ENCODE results near the gene ARL6IP5.

The ARL6IP5 gene

DNA sequence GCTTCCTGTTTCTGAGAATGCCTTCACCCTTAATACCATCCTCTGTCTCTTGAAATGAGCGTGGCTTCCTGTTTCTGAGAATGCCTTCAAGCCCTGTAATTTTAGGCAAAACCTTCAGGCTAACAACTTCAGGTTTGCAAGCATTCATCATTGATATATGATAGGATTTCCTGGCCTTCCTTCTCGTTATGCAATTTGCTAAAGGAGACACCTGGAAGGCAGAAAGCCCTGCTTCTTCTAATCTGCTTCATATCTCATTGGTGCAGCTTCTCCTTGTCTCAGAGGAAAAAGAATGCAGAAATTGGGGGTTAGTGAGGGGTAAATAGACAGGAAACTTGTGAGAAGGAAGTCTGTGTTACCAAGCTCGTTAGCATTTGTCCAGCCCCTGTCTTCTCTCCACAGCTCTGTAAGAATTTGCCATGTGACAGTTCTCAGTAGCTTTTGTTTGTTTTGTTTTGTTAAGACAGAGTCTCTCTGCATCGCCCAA is 7.3 kb downstream of the ARL6IP5 start:
- Histone ChIP-seq H3K27ac (peak overlapping the region; percentile 33 to 75), H3K4me1 (peaks cover 0 to 99% (median 83%) of the 10 kb centered on the region in 4 donors), H3K4me3 (no peak overlapping the region), H3K9me3 (no peaks in the 10 kb centered on the region), H3K36me3 (no peaks in the 10 kb centered on the region), H3K27me3 (no peaks in the 10 kb centered on the region)
- TF ChIP-seq CTCF (IDR thresholded peaks at IDR 0.05): no peak
- DNase-seq: no peak
- intact Hi-C loops (cut with DNase I; ENCODE audit: low total_unique reads): no loop called here

GRCh38 chr3:69094467-69095205 is 9.9 kb downstream of the ARL6IP5 start:
- peaks cover 0 to 99% (median 72%) of the 10 kb centered on the region in 4 donors for H3K4me1 ChIP-seq
- peak overlapping the region in 1 of 2 donors; percentile 15 for H3K4me3 ChIP-seq
- DNase-seq: no peak

GRCh38 chr3:69095636-69096035 is 10.9 kb downstream of the ARL6IP5 start:
- DNase-seq: no peak
- peaks cover 0 to 98% (median 67%) of the 10 kb centered on the region in 4 donors for H3K4me1 ChIP-seq
- no peaks in the 10 kb centered on the region for H3K9me3 ChIP-seq
- H3K36me3 ChIP-seq: no peaks in the 10 kb centered on the region
- peak overlapping the region; percentile 74 to 75 for H3K27ac ChIP-seq
- no peaks in the 10 kb centered on the region for H3K27me3 ChIP-seq
- H3K4me3 ChIP-seq: no peak overlapping the region
- intact Hi-C loops (cut with DNase I; ENCODE audit: low total_unique reads): no loop called here
- no peak for TF ChIP-seq CTCF (IDR thresholded peaks at IDR 0.05)

More at GRCh38 chr3:69094467-69095205, 9.9 kb downstream of the ARL6IP5 start:
- intact Hi-C loops (cut with DNase I; ENCODE audit: low total_unique reads): no loop called here
- no peaks in the 10 kb centered on the region for H3K9me3 ChIP-seq
- peak overlapping the region; percentile 74 to 75 for H3K27ac ChIP-seq
- no peaks in the 10 kb centered on the region for H3K27me3 ChIP-seq
- no peak for TF ChIP-seq CTCF (IDR thresholded peaks at IDR 0.05)
- no peaks in the 10 kb centered on the region for H3K36me3 ChIP-seq

GRCh38 chr3:69096299-69096698 is 11.6 kb downstream of the ARL6IP5 start:
- no peak for DNase-seq
- Histone ChIP-seq H3K9me3 (no peaks in the 10 kb centered on the region), H3K27me3 (no peaks in the 10 kb centered on the region), H3K27ac (peak overlapping the region; percentile 74 to 75), H3K4me3 (no peak overlapping the region), H3K4me1 (peaks cover 0 to 97% (median 61%) of the 10 kb centered on the region in 4 donors), H3K36me3 (no peaks in the 10 kb centered on the region)
- TF ChIP-seq CTCF (IDR thresholded peaks at IDR 0.05): no peak
- intact Hi-C loops (cut with DNase I; ENCODE audit: low total_unique reads): no loop called here

DNA sequence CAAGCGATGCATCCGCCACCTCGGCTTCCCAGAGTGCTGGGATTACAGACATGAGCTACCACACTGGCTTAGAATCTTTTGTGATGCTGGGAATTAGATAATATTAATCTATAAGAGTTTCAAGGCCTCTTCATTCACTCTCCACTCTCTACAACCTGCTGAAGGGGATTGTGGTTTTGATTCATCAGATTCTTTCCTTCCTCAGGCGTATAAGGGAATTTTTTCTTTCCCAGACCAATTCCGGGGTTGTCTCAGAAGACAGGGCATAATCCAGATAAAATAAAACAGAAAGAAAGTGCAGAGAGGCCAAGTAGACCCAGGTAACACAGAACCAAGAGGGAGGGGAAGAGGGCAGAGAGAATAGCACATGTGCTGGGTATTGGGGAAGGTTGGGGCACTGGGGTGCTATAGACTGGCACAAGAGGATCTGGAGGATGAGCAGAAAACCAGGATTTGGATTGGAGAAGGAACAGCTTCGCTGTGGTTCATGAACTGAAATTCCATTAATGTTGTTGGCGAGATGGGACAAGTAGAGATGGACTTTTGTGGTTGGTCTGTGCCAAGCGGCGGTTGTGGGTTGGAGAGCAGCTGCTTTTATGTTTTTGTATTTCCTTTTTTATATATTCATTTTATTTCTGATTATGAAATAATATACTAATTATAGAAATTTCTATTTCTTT is 12.8 kb downstream of the ARL6IP5 start:
- DNase-seq: no peak
- H3K27ac ChIP-seq: peak overlapping the region in 1 of 2 donors; percentile 23
- H3K9me3 ChIP-seq: no peaks in the 10 kb centered on the region
- intact Hi-C loops (cut with DNase I; ENCODE audit: low total_unique reads): no loop called here
- H3K4me3 ChIP-seq: no peak overlapping the region
- peaks cover 10 to 11% (median 10%) of the 10 kb centered on the region in 3 donors for H3K36me3 ChIP-seq
- no peak for TF ChIP-seq CTCF (IDR thresholded peaks at IDR 0.05)
- no peaks in the 10 kb centered on the region for H3K27me3 ChIP-seq
- H3K4me1 ChIP-seq: peaks cover 0 to 87% (median 48%) of the 10 kb centered on the region in 4 donors
